Measurements from ENCODE around the gene ZDHHC5.
A peak's percentile ranks its signal among the peaks of the same experiment; 100 is the strongest.

The ZDHHC5 gene

DNA sequence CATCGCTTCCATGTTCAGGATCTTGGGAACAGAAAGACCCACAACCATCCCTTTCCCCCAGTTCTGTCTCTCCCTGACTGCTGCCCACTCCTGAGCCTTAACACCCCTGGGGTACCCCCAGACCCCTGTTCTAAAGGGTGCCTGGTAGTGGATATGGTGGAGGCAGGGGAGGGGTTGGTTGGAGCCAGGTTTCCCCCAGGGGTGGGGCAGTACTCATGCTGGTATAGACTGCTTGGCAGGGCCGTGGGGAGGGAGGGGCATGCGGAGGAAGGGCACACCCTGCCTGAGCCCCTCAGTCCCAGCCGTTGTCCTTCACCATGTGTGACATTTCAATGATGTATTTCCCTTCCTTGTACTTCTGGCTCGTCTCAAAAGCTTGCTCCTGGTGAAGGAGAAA lies 22.2 kb upstream of the ZDHHC5 start:
- DNase-seq = no peak

DNA sequence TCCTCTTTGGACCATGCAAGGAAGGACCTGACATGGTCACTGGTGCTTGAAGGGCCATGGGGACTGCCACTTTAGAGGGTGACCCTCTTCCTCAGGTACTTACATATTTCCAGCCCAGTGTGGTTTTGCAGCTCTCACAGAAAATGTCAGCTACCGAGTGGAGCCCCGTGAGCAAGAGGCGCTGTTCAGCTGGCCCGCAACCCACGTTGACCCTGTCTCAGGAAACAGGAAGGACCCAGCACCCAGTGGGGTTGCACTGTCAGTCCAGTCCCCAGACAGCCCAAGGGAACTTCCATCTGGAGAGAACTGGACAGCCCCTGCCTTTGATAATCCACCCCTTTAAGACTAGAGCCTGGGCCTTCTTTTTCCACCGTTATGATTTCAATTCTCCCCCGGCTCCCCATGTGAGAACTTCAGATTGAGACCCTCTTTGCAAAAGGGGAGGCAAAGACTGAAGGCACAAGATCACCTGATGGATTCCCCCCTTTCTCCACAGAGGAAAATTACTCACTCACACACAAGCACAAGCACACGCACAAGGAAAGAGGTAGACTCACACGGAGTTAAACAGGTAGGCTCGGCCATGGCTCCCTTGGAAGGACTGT lies 21.6 kb upstream of the ZDHHC5 start:
- DNase-seq = no peak

DNA sequence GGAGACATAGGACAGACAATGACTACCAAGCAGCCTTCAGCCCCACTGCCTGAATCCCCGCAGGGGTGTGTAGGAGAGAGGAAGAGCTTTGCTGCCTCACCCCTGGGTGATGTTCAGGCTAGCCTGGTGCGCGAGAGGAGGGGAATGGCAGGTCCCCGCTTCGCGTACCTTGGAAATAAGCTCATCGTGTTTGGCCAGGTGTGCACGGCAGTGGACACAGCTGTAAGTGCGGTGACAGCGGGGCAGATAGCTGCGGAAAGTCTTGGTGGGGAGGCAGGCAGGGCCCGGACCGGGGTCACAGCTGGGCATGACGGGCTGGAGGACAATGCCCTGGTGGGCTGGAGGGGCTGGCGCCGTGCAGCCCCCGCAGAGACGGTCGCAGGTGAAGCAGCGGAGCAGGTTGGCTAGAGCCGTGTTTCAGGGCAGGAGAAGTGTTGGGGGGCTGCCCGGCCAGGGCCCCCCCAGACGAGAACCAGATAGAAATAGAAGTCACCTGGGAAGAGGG lies 21.1 kb upstream of the ZDHHC5 start:
- DNase-seq = no peak

DNA sequence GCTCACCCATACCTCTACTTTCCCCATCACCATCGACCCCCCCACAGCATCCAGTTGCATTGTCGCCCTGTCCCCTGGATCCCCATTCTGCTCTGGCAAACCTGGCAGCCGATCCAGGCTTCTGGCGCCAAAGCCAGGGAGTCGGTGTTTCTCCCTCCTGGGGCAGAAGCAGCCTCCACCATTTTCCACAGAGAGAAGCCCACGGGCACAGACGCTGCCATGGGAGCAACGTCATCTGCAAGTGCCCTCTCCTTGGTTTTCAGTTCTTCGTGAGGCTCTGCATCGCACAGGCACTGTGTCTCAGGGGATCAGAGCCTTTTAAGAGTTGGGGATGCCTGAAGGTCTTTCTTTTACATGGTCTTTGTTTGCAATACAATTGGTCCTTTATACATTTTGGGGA lies 20.5 kb upstream of the ZDHHC5 start:
- DNase-seq = no peak

DNA sequence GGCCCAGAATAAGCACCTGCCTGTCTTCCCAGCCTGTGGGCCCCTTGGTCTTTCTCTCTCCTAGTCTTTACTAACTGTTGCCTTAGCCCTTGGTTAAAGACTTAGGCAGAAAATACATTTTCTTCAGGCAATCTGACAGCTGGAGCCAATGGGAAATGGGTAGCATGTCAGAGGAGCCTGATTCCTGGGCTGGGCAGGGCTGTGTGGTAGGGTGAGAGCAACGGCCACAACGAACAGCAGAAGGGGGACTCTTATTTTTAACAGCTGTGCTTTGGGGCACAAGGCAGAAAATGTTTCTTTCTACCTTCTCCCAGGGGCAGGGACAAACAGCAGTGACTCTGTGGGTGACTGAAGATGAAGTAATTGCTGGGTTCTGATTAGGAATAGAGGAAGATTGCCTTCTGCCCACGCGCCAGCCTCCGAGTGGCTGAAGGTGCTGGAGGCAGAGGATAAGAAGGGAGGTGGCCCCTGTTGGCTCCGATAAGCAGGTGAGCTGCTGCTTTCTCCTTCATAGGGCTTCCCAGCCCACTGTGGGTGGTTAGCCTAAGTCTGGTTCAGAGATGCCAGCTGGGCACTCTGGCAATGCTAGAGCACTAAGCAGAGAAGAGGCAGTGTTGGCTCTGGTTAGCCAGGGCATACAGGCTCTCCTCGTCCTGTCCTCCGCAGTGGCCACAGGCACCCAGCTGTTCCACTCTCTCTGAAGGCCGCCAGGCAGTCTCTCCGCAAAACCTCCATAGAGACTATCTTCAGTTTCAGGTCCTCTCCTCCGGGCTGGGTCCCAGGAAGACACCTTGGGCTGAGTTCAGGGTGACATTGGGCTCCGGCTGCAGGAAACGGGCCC lies 19.7 kb upstream of the ZDHHC5 start:
- DNase-seq = no peak

DNA sequence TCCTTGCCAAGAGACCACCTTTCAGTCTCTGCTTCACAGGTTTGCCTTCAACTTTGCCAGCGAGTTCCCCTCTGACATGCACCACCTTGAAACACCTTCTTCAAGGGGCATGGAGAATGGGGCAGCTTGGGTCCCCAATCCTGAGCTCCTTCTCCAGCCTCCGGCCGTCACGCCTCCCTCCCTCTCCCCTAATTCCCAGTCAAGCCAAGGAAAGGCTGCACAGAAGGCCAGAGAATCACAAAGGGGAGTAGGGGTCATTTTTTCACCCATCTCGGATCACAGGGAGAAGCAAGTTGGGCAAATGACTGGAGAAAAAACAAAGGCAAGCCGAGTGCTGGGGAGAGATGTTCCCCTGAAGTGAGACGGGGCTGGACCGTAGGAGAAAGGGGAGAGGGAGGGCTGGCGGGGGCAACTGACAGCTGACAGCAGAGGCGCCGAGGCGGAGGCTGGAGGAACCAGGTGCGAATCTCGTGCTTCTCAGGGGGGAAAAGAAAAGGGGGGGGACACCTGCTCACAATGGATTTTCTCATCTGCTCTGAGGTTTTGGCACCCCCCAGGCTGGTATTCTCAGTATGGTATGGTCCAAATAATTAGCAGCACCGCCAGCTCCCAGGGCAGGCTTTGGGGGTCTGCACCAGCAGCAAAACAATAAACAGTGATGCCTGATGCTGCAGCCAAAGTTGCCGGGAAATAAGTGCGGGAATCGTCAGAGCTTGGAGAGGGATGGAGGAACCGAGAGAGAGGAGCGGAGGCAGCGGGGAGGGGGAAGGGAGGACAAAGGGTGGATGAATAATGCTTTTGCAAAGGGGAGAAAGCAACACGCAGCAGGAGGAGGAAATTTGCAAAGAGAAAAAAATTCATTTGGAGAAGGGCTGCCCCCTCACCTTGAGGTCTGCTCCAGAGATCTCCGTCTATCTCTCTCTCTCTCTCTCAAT lies 18.8 kb upstream of the ZDHHC5 start:
- DNase-seq = peak; percentile 50

DNA sequence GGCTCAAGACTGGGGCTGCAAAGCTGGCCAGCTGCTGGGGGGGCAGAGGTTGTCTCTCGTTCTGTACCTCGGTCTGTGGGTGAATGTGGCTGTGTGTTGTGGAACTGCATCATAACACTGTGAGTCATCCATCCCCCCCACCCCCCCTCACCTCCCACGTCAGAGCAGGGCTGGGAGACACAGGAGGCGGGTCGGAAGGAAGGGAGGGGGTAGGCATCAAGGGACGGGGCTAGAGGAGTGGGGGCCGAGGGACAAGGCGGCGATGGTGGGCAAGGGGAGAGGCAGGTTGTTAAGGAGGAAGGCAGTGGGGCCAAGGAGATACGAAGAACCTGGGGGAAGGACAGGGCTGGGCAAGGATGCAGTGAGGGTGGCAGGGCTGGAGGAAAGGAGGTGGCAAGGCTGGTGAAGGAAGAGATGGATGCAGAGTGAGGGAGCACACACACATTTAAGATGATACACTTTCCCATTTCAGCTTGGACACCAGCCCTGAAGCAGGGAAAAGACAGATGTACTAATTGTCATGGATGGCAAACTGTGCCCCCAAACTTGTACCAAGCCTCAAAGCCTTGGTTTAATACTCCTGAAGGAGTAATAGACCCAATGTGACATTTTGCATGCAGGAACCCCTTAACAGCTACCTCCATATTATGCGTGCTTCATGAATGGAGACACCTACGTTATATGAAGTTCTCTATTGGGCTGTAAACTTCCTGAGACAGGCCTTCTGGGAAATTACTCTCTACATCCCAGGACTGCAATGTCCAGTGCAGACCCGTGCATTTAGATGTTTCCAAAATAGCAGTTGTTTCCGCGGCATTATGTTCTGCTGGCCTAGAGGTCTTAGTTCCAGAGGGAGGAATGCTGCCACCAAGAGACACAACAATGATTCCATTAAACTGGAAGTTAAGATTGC lies 17.8 kb upstream of the ZDHHC5 start, which contains the start of gene YPEL4:
TSS of gene YPEL4 (minus strand) at position 87 of the 913 bp plus-strand sequence. CDS start 2,805 bp downstream, outside the sequence.
- peak; percentile 93 for DNase-seq

DNA sequence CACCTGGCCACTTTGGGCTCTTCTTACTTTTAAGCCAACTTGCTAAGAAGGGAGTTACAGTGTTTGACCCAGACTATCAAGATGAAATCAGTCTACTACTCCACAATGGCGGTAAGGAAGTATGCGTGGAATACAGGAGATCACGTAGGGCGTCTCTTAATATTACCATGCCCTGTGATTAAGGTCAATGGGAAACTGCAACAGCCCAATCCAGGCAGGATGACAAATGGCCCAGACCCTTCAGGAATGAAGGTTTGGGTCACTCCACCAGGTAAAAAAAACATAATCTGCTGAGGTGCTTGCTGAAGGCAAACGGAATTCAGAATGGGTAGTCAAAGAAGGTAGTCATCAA lies 17.2 kb upstream of the ZDHHC5 start:
- DNase-seq = no peak

DNA sequence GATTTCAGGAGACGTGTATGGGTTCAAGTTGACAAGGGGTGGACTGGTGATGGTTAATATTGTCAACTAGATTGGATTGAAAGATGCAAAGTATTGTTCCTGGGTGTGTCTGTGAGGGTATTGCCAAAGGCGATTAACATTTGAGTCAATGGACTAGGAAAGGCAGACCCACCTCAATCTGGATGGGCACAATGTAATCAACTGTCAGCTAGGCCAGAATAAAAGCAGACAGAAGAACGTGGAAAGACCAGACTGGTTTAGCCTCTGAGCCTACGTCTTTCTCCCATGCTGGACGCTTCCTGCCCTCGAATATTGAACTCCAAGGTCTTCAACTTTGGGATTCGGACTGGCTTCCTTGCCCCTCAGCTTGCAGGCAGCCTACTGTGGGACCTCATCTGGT lies 16.5 kb upstream of the ZDHHC5 start:
- no peak for DNase-seq

DNA sequence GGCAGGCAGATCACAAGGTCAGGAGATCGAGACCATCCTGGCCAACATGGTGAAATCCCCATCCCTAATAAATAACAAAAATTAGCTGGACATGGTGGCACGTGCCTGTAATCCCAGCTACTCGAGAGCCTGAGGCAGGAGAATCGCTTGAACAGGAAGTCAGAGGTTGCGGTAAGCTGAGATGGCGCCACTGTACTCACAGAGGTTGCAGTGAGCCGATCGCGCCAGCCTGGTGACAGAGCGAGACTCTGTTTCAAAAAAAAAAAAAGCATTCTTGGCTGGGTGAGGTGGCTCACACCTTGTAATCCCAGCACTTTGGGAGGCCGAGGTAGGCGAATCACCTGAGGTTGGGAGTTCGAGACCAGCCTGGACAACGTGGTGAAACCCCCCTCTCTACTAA lies 15.7 kb upstream of the ZDHHC5 start:
- peak; percentile 55 for DNase-seq

DNA sequence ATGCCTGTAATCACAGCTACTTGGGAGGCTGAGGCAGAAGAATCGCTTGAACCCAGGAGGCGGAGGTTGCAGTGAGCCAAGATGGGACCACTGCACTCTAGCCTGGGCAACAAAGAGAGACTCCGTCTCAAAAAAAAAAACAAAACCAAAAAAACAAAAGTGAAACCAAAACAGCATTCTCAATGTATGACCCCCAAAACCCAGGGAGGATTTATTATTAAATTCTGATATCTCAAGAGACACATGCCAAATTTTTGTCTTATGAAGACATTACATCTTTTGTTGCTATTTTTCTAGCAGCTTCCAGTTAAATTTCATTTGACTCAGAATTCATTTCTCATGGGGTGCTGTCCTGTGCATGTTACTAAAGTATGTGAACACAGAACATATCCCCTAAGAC lies 15.3 kb upstream of the ZDHHC5 start:
- DNase-seq = no peak

DNA sequence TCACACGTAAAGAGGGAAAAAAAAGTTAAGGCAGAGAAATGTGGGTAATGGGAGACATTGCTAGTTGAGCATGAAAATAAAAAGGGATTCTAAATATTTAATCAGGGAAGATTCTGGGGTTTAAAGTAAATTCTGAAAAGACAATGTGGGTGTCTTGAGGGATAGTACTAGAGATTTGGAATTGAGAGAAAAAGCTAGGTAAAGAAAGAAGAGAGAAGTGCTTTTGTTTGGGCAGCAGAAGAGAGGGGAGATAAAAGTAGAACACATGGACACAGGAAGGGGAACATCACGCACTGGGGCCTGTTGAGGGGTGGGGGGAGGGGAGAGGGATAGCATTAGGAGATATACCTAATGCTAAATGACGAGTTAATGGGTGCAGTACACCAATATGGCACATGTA lies 14.8 kb upstream of the ZDHHC5 start:
- no peak for DNase-seq

DNA sequence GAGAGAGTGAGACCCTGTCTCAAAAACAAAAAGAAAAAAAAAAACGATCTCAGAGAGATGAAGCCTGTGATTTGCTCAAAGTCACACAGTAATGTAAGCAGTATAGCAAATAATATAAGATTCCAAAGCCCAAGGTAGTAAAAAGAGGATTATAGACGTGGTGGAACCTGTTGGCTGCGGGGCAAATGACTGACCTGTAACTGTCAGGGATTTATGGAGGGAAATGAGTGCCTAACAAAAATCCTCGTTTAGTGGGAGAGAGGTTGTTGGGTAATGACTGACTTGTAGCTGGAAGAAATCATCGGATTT lies 11.1 kb upstream of the ZDHHC5 start:
- no peak for DNase-seq

DNA sequence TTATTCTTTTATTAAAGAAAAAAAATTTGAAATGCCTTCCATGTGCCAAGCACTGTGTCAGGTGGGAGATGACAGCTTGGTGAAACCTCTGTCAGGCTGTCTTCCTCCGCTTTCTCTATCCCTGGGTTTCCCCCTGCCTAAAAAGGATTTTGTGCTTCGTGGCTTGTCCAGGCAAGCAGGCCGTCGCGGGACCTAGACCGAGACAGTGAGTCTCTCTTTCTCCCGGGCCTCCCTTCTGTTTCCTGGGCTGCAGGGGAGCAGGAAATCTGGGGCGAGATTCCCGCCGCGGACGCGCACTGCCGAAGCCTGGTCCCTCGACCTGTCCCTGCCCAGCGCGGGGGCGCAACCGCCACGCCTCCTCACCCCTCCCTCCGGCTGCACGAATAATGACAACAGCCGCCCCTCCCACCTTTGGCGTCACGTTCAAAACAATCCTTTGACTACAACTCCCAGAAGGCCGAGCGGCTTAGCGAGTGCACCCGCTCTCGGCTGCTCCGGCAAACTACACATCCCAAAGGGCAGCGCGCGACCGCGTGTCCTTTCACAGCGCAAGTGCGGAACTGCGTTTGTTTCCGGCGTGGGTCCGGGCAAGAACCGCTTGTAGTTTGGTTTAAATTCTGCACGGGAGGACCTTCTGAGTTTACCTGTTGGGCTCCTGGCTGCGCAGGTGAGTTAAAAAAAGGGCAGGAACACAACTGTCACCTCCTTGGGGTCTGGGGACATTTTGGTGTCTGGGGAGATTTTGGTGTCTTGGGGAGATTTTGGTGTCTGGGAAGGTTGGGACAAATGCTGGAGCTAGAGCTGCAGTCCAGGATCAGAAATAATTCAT lies 10.5 kb upstream of the ZDHHC5 start, which contains the start of gene CLP1:
TSS of gene CLP1 (plus strand) at position 569 of the 829 bp plus-strand sequence. CDS start 1,715 bp downstream, outside the sequence.
- DNase-seq = peak; percentile 99

DNA sequence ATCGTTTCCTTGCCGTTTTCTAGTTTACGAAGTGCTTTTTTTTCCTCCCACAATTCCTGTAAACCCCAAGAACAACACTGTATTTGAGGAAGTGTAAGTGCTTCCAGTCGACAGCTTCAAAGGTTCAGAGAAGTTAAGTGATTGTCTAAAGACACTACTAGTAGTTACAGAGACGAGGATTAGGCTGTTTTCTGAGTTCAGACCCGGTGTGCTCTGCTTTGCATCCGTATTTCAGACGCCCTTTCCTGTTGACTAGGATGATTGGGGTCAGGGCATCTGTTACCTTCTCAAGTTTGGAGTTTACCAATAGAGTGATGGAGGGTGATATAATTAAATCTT lies 9.9 kb upstream of the ZDHHC5 start:
- DNase-seq = no peak

DNA sequence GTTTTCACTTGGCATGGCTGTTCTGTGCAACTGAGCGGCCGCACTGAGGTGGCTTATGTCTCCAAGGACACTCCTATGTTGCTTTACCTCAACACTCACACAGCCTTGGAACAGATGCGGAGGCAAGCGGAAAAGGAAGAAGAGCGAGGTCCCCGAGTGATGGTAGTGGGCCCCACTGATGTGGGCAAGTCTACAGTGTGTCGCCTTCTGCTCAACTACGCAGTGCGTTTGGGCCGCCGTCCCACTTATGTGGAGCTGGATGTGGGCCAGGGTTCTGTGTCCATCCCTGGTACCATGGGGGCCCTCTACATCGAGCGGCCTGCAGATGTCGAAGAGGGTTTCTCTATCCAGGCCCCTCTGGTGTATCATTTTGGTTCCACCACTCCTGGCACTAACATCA lies 8.2 kb upstream of the ZDHHC5 start:
- DNase-seq = no peak

DNA sequence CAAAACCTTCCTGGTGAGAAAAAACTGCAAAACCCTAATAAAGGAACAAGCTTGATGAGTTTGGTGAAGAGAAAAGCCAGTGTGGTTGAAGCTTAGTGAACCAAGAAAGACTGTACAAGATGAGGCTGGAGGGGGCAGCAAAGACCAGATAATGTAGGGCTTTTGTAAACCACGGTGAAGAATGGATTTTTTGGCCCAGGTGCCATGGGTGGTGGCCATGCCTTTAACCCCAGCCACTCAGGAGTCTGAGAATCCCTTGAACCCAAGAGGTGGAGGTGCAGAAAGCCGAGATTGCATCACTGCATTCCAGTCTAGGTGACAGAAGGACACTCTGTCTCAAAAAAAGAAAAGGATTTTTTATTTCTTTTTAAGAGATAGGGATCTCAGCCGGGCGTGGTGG lies 5.0 kb upstream of the ZDHHC5 start:
- DNase-seq = no peak

DNA sequence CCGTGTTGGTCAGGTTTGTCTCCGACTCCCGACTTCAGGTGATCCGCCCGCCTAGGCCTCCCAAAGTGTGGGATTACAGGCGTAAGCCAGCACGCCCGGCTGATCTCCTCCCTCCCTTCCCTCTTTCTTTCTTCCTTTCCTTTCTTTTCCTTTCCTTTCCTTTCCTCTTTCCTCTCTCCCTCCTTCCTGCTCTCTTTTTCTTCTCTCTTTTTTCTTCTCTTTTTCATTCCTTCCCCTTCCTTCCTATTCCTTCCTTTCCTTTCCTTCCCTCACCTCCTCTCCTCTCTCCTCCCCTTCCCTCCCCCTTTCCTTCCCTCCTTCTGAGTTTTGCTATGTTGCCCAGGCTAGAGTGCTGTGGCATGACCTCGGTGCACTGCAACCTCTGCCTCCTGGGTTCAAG lies 3.9 kb upstream of the ZDHHC5 start:
- no peak for DNase-seq

DNA sequence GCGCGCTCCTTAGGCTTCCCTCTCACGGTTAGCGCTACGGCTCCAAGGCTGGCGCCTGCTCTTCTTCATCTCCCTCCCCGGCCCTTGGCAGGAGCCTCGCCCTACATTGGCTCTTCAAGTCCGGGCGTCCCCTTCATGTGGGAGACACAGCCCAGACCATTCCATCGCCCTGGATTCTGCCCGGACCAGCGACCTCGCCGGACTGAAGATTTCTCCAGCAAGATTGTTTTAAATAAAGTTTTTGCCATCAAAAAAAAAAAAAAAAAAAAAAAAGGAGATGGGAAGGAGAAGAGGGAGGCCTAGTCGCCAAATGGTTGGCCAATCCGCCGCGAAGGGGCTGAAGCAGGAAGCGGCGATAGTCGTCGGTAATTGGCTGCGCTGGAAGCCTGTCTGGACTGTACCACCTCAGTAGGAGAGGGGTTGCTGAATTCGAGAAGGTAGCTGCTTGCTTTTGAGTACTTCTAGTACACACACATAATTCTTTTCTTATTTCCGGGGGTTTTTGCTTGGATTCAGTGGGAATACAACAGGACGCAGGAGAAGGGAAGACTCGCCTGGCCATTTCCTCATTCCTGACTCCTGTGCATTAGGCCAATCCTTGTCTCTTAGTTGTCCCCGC lies 688 bp upstream of the ZDHHC5 start:
- DNase-seq = peak; percentile 92

DNA sequence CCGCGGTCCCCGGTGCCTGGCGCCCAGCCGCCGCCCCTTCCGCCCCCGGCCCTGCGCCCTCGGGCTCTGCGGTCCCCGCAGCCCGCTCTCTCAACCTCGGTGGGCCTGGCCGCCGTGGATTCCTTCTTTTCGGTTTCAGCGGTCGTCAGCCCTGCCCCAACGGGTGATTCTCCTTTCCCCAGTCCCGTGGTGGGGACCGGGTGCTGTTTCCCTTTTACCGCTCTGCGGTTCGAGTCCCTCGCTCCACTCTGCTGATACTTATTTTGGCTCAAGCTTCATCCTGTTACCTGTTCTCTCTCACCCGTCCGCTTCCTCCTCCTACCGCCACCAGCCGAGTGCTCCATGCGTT lies 494 bp downstream of the ZDHHC5 start:
- DNase-seq = peak; percentile 45

DNA sequence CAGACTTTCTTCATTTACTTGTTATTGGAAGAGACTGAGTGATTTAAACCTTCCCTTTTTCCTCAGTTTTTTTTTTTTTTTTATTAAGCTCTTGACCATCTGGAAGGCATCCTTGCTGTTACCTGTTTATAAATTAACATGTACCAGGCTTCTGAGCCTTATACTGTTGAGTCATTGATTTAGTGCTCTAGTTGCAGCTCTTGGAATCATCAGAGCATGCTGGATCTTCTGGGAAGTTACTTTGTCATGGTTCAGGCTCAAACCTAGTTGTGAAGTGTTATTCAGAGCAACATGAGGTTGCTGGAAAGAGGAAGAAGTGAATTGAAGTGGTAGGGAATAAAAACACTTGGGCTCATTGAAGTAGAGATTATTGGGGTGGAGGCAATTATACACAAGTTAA lies 6.3 kb downstream of the ZDHHC5 start:
- no peak for DNase-seq

Data from CD4-positive, alpha-beta T cell treated with Interleukin-17A for 4 hours (primary cell).